Mucosa of rectum (tissue), 2 donors: ENCODE data around the gene PDE6D.
A peak's percentile ranks its signal among the peaks of the same experiment; 100 is the strongest.

Experiments used
- H3K27ac ChIP-seq, 2 donors: one replicate each; pipeline ENCODE4 v1.7.0; 2013; ENCODE audit warnings: inconsistent platforms in 2 of 2, low read depth in 2 of 2, low read length in 2 of 2
- H3K27me3 ChIP-seq, 2 donors: one replicate each; pipeline ENCODE4 v1.7.0; 2013; ENCODE audit warnings: low read length in 2 of 2; ENCODE audit not compliant: control insufficient read depth in 2 of 2, insufficient read depth in 2 of 2
- H3K36me3 ChIP-seq, 2 donors: one replicate each; pipeline ENCODE4 v1.7.0; 2013; ENCODE audit warnings: low read length in 2 of 2; ENCODE audit not compliant: control insufficient read depth in 2 of 2, insufficient read depth in 2 of 2
- H3K4me1 ChIP-seq, 2 donors: one replicate each; pipeline ENCODE4 v1.7.0; 2013; ENCODE audit warnings: low read length in 2 of 2, mild to moderate bottlenecking in 1 of 2; ENCODE audit not compliant: control insufficient read depth in 2 of 2, insufficient read depth in 2 of 2
- H3K4me3 ChIP-seq, 2 donors: one replicate each; pipeline ENCODE4 v1.7.0; 2013; ENCODE audit warnings: low read length in 2 of 2
- H3K9ac ChIP-seq, 2 donors: one replicate each; pipeline ENCODE4 v1.7.0; 2013; ENCODE audit warnings: low read length in 2 of 2, low read depth in 1 of 2, mild to moderate bottlenecking in 1 of 2
- H3K9me3 ChIP-seq, 2 donors: one replicate each; pipeline ENCODE4 v1.7.0; 2013; ENCODE audit warnings: low read length in 2 of 2; ENCODE audit not compliant: control insufficient read depth in 2 of 2
- donor health status: healthy.
- donor health status: Normal muscosa, but diverticular disease.

The PDE6D gene

GRCh38 chr2:231720292-231720986 is 60.6 kb downstream of the PDE6D start:
- Histone ChIP-seq H3K9ac (no peak overlapping the region), H3K9me3 (no peaks in the 10 kb centered on the region), H3K27ac (no peak overlapping the region), H3K4me3 (no peak overlapping the region), H3K36me3 (no peaks in the 10 kb centered on the region), H3K4me1 (no peaks in the 10 kb centered on the region), H3K27me3 (no peaks in the 10 kb centered on the region)

GRCh38 chr2:231718799-231719198 is 62.3 kb downstream of the PDE6D start:
- Histone ChIP-seq H3K36me3 (peaks cover 0 to 4% of the 10 kb centered on the region in 2 donors), H3K27ac (no peak overlapping the region), H3K27me3 (no peaks in the 10 kb centered on the region), H3K9me3 (no peaks in the 10 kb centered on the region), H3K4me1 (peaks cover 3 to 5% of the 10 kb centered on the region in 2 donors), H3K4me3 (no peak overlapping the region), H3K9ac (no peak overlapping the region)

DNA sequence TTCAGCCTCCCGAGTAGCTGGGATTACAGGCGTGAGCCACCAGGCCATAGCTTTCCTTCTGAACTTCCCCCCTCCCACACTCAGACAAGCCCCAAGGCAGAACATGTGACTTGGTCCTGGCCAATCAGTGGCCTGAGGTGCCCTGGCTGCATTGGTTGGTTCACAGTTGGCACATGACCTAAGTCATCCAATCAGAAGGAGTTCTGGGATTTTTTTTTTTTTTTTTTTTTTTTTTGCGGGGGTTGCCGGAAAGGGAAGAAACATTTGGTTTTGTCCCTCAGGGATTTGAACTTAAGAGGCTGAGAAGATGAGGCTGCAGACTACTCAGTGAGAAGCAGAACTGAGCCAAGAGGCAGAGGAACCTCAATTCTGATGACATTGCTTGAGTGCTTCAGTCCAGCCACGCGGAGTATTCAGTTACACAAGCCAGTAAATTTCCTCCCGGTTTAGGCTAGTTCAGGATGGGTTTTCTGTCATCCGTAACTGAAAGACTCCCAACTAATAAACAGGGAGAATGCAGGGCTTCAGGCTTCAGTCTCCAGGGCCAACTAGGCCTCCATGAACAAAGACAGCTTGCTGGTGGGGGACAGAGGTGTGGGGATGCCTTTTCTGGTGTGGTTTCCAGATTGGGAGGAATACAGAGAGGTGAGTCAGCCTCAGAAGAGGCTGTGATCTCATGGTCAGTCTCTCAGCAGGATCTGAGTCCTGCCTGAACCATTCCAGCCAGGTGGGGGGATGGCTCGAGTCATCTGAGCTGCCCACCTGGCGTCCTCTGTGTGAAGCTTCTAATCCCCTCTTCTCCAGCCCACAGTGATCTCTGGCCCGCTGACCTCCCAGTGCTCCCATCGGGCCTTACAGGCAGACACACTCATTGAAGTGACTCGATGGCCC is 63.6 kb downstream of the PDE6D start:
- Histone ChIP-seq H3K27me3 (no peaks in the 10 kb centered on the region), H3K9me3 (no peaks in the 10 kb centered on the region), H3K4me3 (no peak overlapping the region), H3K27ac (no peak overlapping the region), H3K4me1 (peaks cover 8 to 10% of the 10 kb centered on the region in 2 donors), H3K36me3 (peaks cover 4 to 9% of the 10 kb centered on the region in 2 donors), H3K9ac (no peak overlapping the region)

DNA sequence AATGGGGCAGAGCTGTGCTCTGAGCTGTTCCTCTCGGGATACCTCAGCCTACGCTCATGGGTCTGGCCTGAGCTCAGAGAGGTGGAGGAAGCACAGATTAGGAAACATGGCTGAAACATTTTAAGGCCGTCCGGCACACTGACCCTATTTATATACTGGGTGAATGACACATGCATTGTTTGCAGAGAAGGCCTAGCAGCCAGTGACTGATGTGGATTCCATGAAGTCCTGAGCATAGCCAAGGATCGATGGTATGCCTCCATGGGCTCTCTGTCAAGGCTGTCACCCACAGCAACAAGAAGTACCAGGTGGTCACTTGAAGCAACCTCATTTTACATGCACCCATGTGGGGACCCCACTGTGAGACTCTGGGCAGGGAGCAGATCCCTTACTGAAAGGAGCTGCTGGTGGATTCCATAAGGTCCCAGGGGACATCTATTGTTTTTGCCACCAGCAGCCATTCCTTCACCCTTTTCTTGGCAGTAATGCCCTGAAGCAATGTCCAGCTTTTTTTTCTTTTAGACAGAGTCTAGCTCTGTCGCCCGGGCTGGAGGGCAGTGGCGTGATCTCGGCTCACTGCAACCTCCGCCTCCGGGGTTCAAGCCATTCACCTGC is 64.3 kb downstream of the PDE6D start:
- peaks cover 16 to 18% of the 10 kb centered on the region in 2 donors for H3K4me1 ChIP-seq
- H3K27ac ChIP-seq: no peak overlapping the region
- no peak overlapping the region for H3K4me3 ChIP-seq

GRCh38 chr2:231715988-231716616 is 65.0 kb downstream of the PDE6D start:
- no peaks in the 10 kb centered on the region for H3K9me3 ChIP-seq
- no peak overlapping the region for H3K9ac ChIP-seq
- no peak overlapping the region for H3K27ac ChIP-seq
- peaks cover 22 to 25% of the 10 kb centered on the region in 2 donors for H3K4me1 ChIP-seq
- no peak overlapping the region for H3K4me3 ChIP-seq
- H3K36me3 ChIP-seq: peaks cover 14 to 16% of the 10 kb centered on the region in 2 donors
- H3K27me3 ChIP-seq: no peaks in the 10 kb centered on the region

More for the DNA sequence above, 64.3 kb downstream of the PDE6D start:
- H3K9me3 ChIP-seq: no peaks in the 10 kb centered on the region
- H3K9ac ChIP-seq: no peak overlapping the region
- H3K27me3 ChIP-seq: no peaks in the 10 kb centered on the region
- H3K36me3 ChIP-seq: peaks cover 12 to 16% of the 10 kb centered on the region in 2 donors

DNA sequence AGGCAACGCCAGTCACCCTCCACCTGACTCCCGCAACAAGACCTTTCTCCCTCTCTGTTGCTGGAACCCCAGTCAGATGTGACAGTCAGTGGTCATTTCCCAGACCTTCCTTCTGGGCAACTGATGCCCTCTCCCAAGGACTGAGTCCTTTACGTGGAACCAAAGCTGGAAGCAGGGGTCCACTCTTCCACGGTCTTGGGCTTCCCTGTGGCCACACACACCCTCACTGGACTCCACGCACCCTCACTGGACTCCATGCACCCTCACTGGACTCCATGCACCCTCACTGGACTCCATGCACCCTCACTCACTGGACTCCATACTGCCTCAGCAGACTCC is 65.6 kb downstream of the PDE6D start:
- peaks cover 23 to 26% of the 10 kb centered on the region in 2 donors for H3K4me1 ChIP-seq
- H3K4me3 ChIP-seq: no peak overlapping the region
- no peaks in the 10 kb centered on the region for H3K9me3 ChIP-seq
- peaks cover 14 to 16% of the 10 kb centered on the region in 2 donors for H3K36me3 ChIP-seq
- H3K9ac ChIP-seq: no peak overlapping the region
- H3K27me3 ChIP-seq: no peaks in the 10 kb centered on the region
- H3K27ac ChIP-seq: no peak overlapping the region

- no peak overlapping the region for H3K9ac ChIP-seq
- peak overlapping the region; percentile 64 to 76 for H3K27ac ChIP-seq
- peaks cover 14 to 16% of the 10 kb centered on the region in 2 donors for H3K36me3 ChIP-seq
- H3K4me3 ChIP-seq: no peak overlapping the region
- no peaks in the 10 kb centered on the region for H3K27me3 ChIP-seq
- H3K9me3 ChIP-seq: no peaks in the 10 kb centered on the region
- peaks cover 23 to 26% of the 10 kb centered on the region in 2 donors for H3K4me1 ChIP-seq
Measured at GRCh38 chr2:231714639-231715498, 66.2 kb downstream of the PDE6D start.

- H3K4me3 ChIP-seq: no peak overlapping the region
- peaks cover 14 to 16% of the 10 kb centered on the region in 2 donors for H3K36me3 ChIP-seq
- H3K9me3 ChIP-seq: no peaks in the 10 kb centered on the region
- H3K9ac ChIP-seq: peak overlapping the region in 1 of 2 donors; percentile 55
- H3K27me3 ChIP-seq: no peaks in the 10 kb centered on the region
- H3K27ac ChIP-seq: peak overlapping the region; percentile 64 to 76
- peaks cover 23 to 26% of the 10 kb centered on the region in 2 donors for H3K4me1 ChIP-seq
Measured at GRCh38 chr2:231713730-231714638, 67.1 kb downstream of the PDE6D start.
